MG63 (cell line): ENCODE results near the gene RBMS2. TPM values are rescaled to one million over a fixed set of nuclear protein-coding genes. Genes with fewer than 3 reads are reported as not detected.

Source experiments
- DNase-seq: peaks from one replicate; pipeline ENCODE4 v3.0.0-alpha.2; 2020
- H3K27me3 ChIP-seq: fragments of 250-450 bp; sonication (Bioruptor Pico); 2 replicates; pipeline ENCODE4 v1.5.1; 2020; ENCODE audit warnings: mild to moderate bottlenecking, moderate library complexity
- H3K36me3 ChIP-seq: fragments of 250-450 bp; sonication (Bioruptor Pico); 2 replicates; pipeline ENCODE4 v1.5.1; 2020; ENCODE audit warnings: mild to moderate bottlenecking, moderate library complexity
- H3K4me3 ChIP-seq: fragments of 250-450 bp; sonication (Bioruptor Pico); 2 replicates; pipeline ENCODE4 v1.5.1; 2020; ENCODE audit warnings: mild to moderate bottlenecking, moderate library complexity
- H3K9me3 ChIP-seq: fragments of 250-450 bp; sonication (Bioruptor Pico); 2 replicates; pipeline ENCODE4 v1.5.1; 2020; ENCODE audit warnings: mild to moderate bottlenecking, moderate library complexity
- total RNA-seq: library from RNA; depleted of rRNA; stranded (reverse); fragments of >200 nt; shearing (Covaris generic); gene quantifications from 2 replicates; pipeline ENCODE4 v1.2.3, GENCODE V29; 2014; ENCODE audit warnings: low replicate concordance

The RBMS2 gene
- total RNA-seq, 1 experiment from 2014 or later: 4.4 TPM

DNA sequence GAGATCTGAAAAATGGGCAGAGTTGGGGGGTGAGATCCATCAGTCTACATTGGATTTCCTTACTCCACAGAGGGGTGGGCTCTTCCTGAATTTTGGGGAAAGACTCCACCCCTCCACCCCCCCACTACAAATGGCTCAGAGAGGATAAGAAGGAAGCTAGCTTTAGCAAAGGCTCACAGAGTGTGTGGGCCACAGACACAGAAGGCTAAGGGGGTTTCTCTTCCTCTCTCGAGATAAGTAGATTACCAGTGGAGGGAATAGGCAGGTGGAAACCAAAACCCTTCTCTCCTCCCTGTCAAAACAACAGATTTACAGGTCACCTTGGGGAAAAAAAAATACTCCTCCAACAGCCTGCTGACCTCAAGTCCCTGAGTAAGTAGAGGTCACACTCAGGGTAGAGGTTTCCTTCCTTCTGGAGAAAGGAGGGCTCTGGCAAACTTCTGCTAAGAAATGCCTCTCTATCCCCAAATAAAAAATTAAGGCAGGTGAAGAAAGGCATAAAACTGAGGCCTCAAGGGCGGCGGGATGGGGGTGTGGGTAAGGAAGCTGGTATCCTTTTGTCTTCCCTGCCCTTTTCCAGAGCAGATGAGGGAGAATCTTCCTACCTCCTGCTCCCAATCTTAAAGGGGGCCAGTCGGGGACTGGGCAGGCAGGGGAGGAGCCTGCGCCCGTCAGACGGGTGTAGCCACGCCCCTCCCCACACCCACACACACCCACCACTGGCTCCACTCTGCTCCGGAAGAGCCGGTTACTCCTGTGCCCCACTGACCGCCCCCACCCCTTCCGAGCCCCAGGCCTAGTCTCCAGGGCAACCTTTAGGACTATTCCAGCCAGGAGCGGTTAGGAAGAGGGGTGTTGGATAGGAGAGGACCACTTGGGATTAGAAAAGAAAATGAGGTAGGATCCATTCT is 110.4 kb downstream of the RBMS2 start:
- DNase-seq: peak; percentile 60
- H3K27me3 ChIP-seq: no peaks in the 10 kb centered on the region
- no peak overlapping the region for H3K4me3 ChIP-seq
- H3K9me3 ChIP-seq: no peaks in the 10 kb centered on the region
- H3K36me3 ChIP-seq: peaks cover 9% of the 10 kb centered on the region

DNA sequence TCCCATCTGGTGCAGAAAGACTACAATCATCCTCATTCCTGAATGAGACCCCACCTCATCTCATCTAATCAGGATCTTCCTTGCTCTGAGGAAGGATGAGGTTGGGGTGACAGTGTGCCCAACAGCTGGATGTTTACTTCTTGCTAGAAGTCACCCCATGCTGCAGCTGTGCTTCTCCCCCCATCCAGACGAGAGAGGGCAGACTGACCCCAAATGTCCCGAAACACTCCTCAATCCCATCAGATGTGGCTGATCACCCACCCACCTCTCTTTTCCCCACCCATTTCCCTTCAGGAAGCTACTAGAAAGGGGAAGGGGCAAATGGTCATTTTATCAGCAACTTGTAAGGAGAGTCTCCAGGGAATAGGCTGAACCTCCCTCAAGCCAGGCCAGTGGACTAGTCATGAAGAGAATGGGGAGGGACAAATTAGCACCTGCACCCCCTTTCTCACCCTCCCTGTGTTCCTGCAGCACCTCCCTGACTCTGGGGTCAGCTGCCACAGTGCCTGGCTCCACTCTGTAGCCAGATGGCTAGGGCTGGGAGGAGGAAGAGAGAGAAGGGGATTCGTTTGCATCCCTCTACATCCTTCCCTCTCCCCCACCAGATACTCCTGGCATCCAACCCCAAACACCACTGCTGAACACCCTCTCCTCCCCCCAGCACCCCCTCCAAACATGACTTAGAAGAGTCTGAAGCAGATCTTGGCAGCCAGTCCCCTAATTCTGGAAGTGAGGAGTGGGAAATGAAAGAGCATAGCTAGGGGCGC is 111.3 kb downstream of the RBMS2 start:
- peaks cover 14% of the 10 kb centered on the region for H3K36me3 ChIP-seq
- no peak overlapping the region for H3K4me3 ChIP-seq
- H3K9me3 ChIP-seq: no peaks in the 10 kb centered on the region
- DNase-seq: no peak
- H3K27me3 ChIP-seq: no peaks in the 10 kb centered on the region

DNA sequence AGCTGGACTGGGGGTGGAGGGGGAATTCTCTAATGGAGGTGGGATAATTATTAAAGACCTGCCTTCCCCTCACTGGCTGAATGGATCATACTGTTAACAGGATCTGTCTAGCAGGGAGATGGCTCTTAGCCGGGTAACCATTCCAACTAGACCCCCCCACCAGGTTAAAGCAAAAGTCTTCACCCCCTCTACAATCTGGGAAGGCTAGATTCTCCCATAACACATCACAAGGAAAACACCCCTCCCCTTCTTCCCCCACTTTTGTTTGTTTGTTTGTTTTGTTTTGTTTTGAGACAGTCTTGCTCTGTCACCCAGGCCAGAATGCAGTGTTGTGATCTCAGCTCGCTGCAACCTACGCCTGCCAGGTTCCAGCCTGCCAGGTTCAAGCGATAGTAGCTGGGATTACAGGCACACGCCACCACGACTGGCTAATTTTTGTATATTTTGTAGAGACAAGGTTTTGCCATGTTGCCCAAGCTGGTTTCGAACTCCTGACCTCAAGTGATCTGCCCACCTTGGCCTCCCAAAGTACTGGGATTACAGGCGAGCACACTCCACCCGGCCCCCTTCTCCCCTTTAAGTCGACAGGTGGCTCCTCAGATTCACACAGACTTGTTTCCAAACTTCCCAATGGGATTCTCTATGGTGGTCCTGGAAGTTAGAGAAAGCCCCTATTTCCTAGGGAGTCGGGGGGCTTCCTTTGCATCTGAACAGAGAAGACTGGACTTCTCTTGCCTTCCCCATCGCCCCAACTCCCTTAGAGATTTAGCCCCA is 112.0 kb downstream of the RBMS2 start:
- Histone ChIP-seq H3K9me3 (no peaks in the 10 kb centered on the region), H3K27me3 (no peaks in the 10 kb centered on the region), H3K36me3 (peaks cover 20% of the 10 kb centered on the region), H3K4me3 (peak overlapping the region; percentile 71)
- no peak for DNase-seq

DNA sequence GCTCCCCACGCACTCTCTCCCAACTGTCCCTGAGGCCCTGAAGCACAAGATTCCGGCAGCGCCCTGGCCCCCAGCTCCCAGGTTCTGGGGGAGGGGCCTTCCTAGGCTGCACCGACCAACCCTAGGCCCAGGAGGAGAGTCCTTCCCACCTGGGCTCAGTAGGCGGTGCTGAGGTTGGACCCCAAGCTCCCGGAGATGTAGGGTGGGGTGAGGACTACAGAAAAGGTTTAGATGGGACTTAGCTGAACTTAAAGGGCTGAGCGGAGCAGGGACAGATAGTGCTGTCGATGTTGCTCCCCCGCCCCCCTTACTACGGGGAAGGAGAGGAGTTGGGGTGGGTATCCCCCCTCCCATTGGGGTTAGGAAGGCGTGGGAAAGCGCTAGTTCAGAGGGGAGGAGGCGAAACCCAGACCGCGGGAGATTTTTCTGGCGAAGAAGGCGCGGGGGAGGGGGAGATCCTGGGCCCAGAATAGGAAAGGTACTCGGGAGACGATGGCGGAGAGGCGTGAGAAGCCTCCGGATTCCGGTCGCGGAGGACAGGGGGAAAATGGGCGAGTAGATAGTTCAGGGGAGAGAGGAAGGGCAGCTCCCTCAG is 112.7 kb downstream of the RBMS2 start:
- DNase-seq: peak; percentile 26
- no peaks in the 10 kb centered on the region for H3K9me3 ChIP-seq
- peaks cover 26% of the 10 kb centered on the region for H3K36me3 ChIP-seq
- no peaks in the 10 kb centered on the region for H3K27me3 ChIP-seq
- H3K4me3 ChIP-seq: peak overlapping the region; percentile 71

DNA sequence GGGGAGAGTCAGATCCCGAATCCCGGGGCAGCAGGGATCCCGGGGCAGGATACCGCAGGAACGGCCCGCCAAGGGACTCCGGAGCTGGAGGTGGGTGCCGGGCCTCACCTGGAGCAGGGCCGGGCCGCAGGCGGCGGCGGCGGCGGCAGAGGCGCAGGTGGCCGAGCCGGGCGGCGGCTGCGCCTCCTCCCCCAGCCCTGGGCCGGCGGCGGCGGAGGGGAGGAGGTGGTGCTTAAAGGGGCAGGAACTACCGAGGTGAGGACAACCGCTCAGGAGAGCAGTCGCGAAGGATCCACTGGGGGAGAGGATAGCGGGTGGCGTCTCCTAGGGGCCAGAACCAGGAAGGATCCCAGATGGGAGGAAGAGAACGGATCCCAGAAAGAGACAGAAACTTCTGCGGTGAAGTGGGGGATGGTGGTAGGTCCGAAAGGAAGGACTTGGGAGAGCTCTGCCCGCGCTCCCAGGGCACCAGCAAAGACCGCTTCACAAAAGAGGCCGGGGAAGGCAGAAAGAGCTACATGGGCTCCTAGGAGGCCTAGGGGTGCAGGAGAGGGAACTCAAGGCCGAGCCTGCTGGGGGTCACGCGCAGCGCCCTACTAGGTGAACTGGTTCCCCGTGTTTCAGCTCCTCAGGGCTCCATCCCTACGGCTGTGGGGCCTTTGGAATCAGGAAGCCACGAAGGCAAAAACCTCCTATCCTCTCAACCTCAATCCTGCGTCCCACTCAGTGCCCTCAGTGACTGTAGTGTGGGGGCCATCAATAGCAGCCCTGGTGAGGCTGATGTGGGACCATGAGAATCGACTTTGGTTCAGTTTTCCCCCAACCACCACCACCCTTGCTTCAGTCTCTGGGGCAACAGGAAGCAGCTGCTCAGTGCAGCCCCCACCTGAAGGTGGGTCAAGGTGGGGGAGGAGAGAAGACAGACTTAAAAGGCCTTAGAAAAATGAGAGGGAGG is 113.5 kb downstream of the RBMS2 start:
- peak overlapping the region; percentile 71 for H3K4me3 ChIP-seq
- peaks cover 31% of the 10 kb centered on the region for H3K36me3 ChIP-seq
- H3K9me3 ChIP-seq: no peaks in the 10 kb centered on the region
- H3K27me3 ChIP-seq: no peaks in the 10 kb centered on the region
- DNase-seq: peak; percentile 81

DNA sequence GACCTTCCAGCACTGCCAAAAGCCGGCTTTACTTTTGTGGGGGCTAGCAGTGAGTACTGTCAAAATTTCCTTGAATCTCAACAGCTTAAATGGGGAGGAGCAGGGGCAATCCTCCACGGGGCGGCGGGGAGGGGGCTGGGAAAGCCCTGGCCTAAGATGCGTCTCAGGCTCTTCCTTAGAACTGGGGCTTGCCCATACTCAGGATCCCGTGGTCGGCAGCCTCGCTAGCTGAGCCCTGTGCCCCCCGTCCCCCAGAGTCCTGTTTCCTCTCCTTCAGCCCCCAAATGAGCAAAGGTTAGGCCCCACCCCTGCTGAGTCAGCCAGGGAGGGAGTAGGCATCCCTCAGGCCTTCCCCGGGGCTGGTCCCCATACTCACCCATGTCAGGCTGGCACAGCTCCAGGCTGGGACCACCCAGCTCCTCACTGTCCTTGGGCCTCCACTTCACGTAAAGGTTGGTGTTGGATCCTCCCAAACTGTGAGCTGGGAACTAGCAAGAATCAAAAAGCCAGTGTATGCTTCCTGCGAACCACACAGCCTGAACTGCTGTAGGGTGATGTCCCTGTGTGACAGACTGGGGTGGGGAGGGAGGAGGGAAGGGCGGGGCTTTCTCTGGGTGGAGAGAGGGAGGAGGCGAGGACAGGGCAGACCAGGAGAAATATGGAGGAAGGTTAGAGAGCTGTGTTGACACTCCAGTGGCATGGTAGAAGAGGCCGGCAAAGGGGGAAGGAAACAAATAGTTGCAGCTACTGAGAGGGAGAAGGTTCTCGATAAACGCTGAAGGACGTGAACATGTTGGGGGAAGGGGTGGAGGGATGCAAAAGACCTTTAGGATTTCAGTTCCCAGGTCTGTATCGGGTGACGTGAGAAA is 114.4 kb downstream of the RBMS2 start:
- peak; percentile 92 for DNase-seq
- Histone ChIP-seq H3K36me3 (peaks cover 35% of the 10 kb centered on the region), H3K27me3 (no peaks in the 10 kb centered on the region), H3K4me3 (peak overlapping the region; percentile 71), H3K9me3 (no peaks in the 10 kb centered on the region)

DNA sequence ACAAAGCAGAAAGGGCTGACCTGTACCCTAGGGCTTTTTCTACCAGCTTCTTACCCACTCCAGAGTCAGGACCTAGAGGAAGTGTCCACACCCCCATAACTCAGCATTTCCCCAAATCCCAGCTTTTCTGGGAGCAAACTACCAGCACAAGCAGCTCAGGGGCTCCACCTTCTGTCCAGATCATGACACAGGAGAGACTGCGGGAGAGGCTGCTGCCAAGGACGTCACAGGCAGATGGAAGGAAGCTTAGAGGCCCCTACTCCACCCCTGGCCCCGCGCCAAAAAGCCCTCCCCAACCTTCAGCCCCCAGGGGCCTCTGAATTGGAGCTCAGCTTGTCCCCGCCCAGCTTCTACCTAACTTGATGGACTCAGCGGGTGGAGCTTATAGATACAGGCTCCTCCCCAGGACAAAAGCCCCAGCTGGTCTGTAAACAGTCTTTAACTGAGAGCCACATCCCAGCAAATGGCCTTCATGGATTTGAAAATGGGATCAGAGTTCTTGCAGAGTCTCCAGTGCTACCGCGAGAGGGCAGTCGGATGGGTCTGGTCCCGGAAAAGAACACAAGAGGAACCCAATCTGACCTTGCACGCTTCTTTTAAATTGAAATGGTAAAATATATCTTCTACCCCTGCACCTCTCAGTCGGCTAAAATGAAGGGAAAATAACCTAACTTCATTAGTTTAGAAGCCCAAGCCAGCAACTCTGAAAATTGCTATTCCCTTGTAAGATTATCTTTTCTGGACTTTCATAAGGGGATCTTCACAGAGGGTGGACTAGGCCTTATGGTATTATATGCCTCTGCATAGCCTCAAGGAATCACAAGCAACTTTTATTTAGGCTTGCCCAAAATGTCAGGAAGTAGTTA is 115.3 kb downstream of the RBMS2 start:
- Histone ChIP-seq H3K9me3 (no peaks in the 10 kb centered on the region), H3K27me3 (no peaks in the 10 kb centered on the region), H3K4me3 (peak overlapping the region; percentile 71), H3K36me3 (peaks cover 44% of the 10 kb centered on the region)
- DNase-seq: peak; percentile 99

DNA sequence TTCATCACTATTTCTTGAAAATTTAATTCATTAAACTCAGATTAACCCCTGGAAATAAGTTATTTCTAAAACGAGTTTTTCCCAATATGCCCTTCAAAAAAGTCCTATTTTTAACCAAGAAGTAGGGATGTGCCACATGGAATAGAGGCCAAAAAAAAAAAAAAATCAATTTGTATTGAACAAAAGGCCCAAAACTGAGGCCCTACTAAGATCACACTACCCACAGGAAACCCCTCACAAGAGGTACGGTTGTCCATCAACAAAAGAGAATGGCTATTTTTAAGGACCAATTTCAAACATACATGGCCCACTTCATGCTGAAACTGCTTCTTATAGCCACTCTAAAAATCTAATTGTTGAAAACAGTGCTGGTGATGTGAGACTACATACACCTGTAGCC is 116.0 kb downstream of the RBMS2 start:
- Histone ChIP-seq H3K36me3 (peaks cover 51% of the 10 kb centered on the region), H3K9me3 (no peaks in the 10 kb centered on the region), H3K4me3 (no peak overlapping the region), H3K27me3 (no peaks in the 10 kb centered on the region)
- DNase-seq: no peak

DNA sequence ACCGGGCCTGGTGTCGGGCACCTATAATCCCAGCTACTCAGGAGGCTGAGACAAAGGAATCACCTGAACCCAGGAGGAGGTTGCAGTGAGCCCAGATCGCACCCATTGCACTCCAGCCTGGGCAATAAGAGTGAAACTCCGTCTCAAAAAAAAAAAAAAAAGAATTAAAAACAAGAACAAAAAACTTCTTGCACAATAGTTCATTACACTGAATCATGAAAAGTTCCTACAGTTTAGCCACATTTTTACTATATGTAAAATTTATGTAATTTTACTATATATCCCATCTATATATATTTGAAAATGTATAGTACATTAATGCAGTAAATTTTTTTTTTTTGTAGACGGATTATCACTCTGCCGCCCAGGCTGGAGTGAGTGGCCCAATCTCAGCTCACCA is 119.6 kb downstream of the RBMS2 start:
- Histone ChIP-seq H3K4me3 (no peak overlapping the region), H3K27me3 (no peaks in the 10 kb centered on the region), H3K9me3 (no peaks in the 10 kb centered on the region; the same call in 1 of the 2 replicates), H3K36me3 (peaks cover 82% of the 10 kb centered on the region)
- DNase-seq: no peak

DNA sequence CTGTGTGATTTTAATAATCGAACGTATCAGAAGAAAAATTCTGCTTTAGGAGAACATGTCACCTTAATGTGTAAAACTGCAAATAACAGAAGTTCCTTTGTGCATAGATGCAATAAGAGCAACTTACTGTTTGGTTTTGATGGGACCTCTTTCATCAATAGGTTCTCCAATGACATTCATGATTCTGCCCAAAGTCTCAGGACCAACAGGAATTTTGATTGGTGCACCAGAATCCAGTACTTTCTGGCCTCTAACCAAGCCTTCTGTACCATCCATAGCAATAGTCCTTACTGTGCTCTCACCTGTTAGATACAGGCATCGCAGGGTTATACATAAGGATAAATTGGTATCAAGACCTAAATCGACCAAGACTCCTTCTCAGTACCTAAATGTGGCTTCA is 123.0 kb downstream of the RBMS2 start:
- Histone ChIP-seq H3K9me3 (no peaks in the 10 kb centered on the region; the same call in 1 of the 2 replicates), H3K27me3 (no peaks in the 10 kb centered on the region), H3K4me3 (peak overlapping the region; percentile 99), H3K36me3 (peaks cover 59% of the 10 kb centered on the region)
- DNase-seq: no peak

DNA sequence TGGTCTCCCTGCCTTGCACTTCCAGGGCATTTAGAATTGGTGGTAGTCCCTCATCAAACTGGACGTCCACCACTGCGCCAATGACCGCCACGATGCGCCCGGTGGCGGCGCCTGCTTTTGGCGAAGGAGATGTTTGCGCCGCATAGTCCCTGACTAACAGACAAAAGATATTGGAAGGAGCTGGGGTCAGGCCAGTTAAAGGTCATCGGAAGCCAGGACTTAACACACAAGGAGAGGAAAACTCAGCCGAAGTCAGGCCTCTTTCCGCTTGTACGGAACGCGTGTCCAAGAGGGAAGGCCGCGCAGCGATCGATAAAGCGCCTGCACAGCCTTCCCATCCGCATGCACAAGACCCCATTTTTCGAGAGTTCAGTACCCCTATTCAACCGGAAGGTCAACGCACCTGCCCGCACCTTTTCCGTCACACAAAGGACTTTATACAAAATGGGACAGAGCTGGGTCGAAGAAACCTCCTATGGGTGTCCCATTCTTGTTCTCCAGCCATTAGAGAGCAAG is 123.6 kb downstream of the RBMS2 start:
- Histone ChIP-seq H3K4me3 (peak overlapping the region; percentile 99), H3K27me3 (no peaks in the 10 kb centered on the region), H3K36me3 (peaks cover 55% of the 10 kb centered on the region), H3K9me3 (no peaks in the 10 kb centered on the region; the same call in 1 of the 2 replicates)
- DNase-seq: peak; percentile 13
